ENCODE data around the gene ROPN1.

DNA sequence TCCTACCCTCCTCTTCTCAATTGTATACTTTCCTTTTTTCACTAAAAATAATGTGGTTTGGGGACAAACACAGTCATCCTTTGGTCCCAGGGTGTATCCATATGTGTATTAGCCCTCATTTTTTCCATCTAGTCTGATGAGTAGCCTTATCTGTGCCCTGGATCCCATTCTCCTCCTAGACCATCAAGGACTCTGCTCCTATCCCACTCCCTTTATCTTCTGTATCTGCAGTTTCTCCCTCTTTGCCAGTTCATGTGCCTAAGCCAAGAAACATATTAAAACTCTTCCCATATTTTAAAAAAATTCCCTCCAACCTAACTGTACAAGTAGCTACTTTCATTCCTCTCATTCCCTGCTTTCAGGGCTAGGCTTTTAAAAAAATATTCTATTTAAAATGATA is 56.1 kb downstream of the ROPN1 start:
- TF ChIP-seq, protein P1, sequence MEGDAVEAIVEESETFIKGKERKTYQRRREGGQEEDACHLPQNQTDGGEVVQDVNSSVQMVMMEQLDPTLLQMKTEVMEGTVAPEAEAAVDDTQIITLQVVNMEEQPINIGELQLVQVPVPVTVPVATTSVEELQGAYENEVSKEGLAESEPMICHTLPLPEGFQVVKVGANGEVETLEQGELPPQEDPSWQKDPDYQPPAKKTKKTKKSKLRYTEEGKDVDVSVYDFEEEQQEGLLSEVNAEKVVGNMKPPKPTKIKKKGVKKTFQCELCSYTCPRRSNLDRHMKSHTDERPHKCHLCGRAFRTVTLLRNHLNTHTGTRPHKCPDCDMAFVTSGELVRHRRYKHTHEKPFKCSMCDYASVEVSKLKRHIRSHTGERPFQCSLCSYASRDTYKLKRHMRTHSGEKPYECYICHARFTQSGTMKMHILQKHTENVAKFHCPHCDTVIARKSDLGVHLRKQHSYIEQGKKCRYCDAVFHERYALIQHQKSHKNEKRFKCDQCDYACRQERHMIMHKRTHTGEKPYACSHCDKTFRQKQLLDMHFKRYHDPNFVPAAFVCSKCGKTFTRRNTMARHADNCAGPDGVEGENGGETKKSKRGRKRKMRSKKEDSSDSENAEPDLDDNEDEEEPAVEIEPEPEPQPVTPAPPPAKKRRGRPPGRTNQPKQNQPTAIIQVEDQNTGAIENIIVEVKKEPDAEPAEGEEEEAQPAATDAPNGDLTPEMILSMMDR (IDR thresholded peaks at IDR 0.05) = no peak
- no peak for TF ChIP-seq POLR2AphosphoS5 (IDR thresholded peaks at IDR 0.05; ENCODE audit: insufficient read depth in 1 of 2, low read depth in 1 of 2)

Measured in vagina (tissue), 2 donors.